Endothelial cell (in vitro differentiated cells): ENCODE measurements around the gene KRT5. TPM values are rescaled to one million over a fixed set of nuclear protein-coding genes. Genes with fewer than 3 reads are reported as not detected.

Experiments
- DNase-seq: peaks from one replicate; pipeline ENCODE4 v3.0.0; 2021; ENCODE audit warnings: low spot score
- H3K27ac Mint-ChIP-seq: one replicate; pipeline ENCODE4 v1.8.0; 2021; ENCODE audit warnings: mixed read lengths, inconsistent platforms; ENCODE audit not compliant: unreplicated experiment
- H3K27me3 Mint-ChIP-seq: one replicate; pipeline ENCODE4 v1.8.0; 2021; ENCODE audit warnings: mild to moderate bottlenecking, moderate library complexity, mixed read lengths, inconsistent platforms; ENCODE audit not compliant: unreplicated experiment
- H3K36me3 Mint-ChIP-seq: one replicate; pipeline ENCODE4 v1.8.0; 2021; ENCODE audit warnings: mild to moderate bottlenecking, low read depth, mixed read lengths, inconsistent platforms; ENCODE audit not compliant: unreplicated experiment
- H3K4me1 Mint-ChIP-seq: one replicate; pipeline ENCODE4 v1.8.0; 2021; ENCODE audit warnings: mild to moderate bottlenecking, mixed read lengths, inconsistent platforms; ENCODE audit not compliant: unreplicated experiment
- H3K4me3 Mint-ChIP-seq: one replicate; pipeline ENCODE4 v1.8.0; 2021; ENCODE audit warnings: mild to moderate bottlenecking, mixed read lengths, inconsistent platforms; ENCODE audit not compliant: unreplicated experiment
- H3K9me3 Mint-ChIP-seq: one replicate; pipeline ENCODE4 v1.8.0; 2021; ENCODE audit warnings: mixed read lengths, inconsistent platforms; ENCODE audit not compliant: unreplicated experiment
- CTCF ChIP-seq: fragments of 200-600 bp; sonication (generic); IDR thresholded peaks from one replicate; pipeline ENCODE4 v1.5.0; 2021; ENCODE audit warnings: antibody characterized with exemption; ENCODE audit not compliant: unreplicated experiment
- total RNA-seq: library from RNA; stranded (reverse); fragmentation: NEBNext Ultra II Directional; extraction: Animal tissue kit (Norgen Biotek cat#: 25700); gene quantifications from one replicate; pipeline ENCODE4 v1.2.1, GENCODE V29; 2021; ENCODE audit not compliant: unreplicated experiment

Gene KRT5
- total RNA-seq, 1 donor from 2014 or later = not detected

DNA sequence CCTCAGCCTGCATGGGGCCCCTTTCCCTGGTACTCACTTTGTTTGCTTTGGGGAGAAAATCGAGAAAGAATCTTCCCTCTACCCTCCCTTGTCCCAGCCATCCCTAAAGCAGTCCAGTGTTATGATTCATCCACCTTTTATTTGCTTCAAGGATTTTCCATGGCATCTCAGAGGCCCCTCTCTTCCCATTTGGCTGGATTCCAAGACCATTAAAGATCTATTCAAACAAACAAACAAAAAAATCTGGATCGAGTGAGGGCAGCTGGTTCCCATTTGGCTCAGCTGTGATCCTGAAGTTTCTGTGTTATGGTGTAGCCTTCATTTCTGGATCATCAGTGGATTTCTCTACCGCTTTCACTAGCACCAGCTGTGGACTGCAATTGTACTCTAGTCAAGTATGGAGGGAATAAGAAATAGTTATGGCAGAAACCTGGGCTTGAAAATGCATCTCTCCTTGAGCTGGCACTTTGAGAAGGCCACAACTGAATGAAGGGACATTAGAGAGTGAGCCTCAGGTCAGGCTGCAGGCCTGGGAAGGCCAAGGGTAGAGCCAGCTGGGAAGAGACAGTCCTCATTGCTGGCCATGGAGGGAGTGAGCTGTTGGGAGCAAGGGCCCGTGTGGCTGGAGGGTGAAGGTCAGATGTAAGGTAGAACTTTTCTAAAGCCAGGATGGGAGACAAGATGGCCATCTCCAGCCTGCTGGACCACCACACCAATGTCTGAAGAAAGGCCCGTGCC, 19.1 kb upstream of the KRT5 start:
- Mint-ChIP-seq H3K36me3 (no peaks in the 10 kb centered on the region), H3K4me1 (no peaks in the 10 kb centered on the region), H3K4me3 (no peak overlapping the region), H3K27me3 (no peaks in the 10 kb centered on the region), H3K9me3 (no peaks in the 10 kb centered on the region), H3K27ac (no peak overlapping the region)
- DNase-seq = no peak
- TF ChIP-seq CTCF = no peak

GRCh38 chr12:52537101-52537500, 16.9 kb upstream of the KRT5 start:
- no peak for TF ChIP-seq CTCF
- no peaks in the 10 kb centered on the region for H3K4me1 Mint-ChIP-seq
- H3K4me3 Mint-ChIP-seq = no peak overlapping the region
- no peak overlapping the region for H3K27ac Mint-ChIP-seq
- peaks cover 1% of the 10 kb centered on the region for H3K27me3 Mint-ChIP-seq
- H3K9me3 Mint-ChIP-seq = no peaks in the 10 kb centered on the region
- H3K36me3 Mint-ChIP-seq = no peaks in the 10 kb centered on the region
- DNase-seq = no peak

GRCh38 chr12:52535574-52535973, 15.4 kb upstream of the KRT5 start:
- no peaks in the 10 kb centered on the region for H3K36me3 Mint-ChIP-seq
- H3K4me3 Mint-ChIP-seq = no peak overlapping the region
- peaks cover 1% of the 10 kb centered on the region for H3K27me3 Mint-ChIP-seq
- H3K4me1 Mint-ChIP-seq = no peaks in the 10 kb centered on the region
- no peak for TF ChIP-seq CTCF
- H3K27ac Mint-ChIP-seq = no peak overlapping the region
- H3K9me3 Mint-ChIP-seq = no peaks in the 10 kb centered on the region
- no peak for DNase-seq

DNA sequence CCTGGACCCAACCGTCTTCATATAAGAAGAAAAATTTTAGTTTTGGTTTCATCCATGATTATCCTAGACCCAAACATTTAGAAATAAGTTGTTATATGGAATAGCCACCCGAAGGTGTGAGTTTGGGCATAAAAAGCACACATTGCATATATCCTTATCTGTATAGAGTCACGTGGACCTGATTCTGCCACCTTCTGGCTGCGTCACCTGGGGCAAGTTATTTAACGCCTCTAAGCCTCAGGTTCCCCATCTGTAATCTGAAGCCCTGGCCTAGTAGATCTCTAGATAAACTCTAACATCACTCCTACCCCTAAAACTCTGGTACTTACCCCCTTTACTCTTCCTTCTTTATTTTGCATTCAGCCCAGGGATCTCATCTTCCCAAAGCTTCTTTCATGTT, 14.3 kb upstream of the KRT5 start:
- no peaks in the 10 kb centered on the region for H3K36me3 Mint-ChIP-seq
- H3K4me1 Mint-ChIP-seq = no peaks in the 10 kb centered on the region
- H3K4me3 Mint-ChIP-seq = no peak overlapping the region
- H3K27me3 Mint-ChIP-seq = peaks cover 1% of the 10 kb centered on the region
- H3K27ac Mint-ChIP-seq = no peak overlapping the region
- TF ChIP-seq CTCF = no peak
- DNase-seq = no peak
- no peaks in the 10 kb centered on the region for H3K9me3 Mint-ChIP-seq

DNA sequence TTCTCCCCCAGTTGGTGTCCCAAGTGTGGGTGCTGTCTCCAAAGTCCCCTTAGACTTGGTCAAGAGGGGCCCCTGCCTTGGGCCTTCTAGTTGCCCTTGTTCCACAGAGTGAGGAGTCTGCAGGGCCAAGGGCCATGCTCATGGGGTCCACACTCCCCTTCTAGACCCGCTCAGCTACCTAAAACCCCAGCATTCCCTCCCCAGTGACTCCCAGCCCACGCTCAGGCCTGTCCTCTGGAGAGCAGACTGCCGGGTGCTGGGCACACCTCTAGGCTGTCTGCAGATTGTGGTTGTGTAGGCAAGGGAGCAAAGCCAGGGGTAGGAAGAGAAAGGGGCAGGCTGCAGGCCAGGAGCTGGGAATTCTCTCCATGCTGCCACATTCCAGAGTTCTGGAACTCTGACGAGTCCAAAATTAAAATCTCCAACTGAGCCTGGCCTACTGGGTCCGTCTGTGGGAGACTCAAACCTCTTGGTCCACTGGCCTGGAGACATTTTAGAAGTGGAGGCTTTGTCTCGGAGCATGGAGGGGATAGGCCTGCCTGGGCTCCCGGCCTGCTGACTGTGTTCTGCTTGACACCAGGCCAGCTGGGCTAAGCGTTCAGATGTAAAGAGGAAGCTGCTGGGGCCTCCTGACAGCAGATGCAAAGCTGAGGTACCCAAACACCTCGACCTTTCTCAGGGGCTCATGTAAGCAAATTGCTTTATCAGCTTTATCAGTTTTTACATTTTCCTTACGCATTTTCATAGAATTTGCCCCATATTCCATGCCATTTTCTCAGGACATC, 13.7 kb upstream of the KRT5 start:
- TF ChIP-seq CTCF = no peak
- DNase-seq = no peak
- Mint-ChIP-seq H3K27me3 (peaks cover 1% of the 10 kb centered on the region), H3K9me3 (no peaks in the 10 kb centered on the region), H3K4me1 (no peaks in the 10 kb centered on the region), H3K4me3 (no peak overlapping the region), H3K36me3 (no peaks in the 10 kb centered on the region), H3K27ac (no peak overlapping the region)
